CD4-positive, CD25-positive, alpha-beta regulatory T cell (primary cell): ENCODE results near the gene DMXL1. TPM values are rescaled to one million over a fixed set of nuclear protein-coding genes. Genes with fewer than 3 reads are reported as not detected.
"Not testable (repeated sequence)": the region's sequence is repeated elsewhere in the genome, so short reads cannot be mapped to it uniquely, and the experiment has no call there.

Source experiments
- ATAC-seq, 2 donors: fragments of 150-1000 bp; cut with Tn5 transposase; one replicate each; pipeline ENCODE4 v1.10.0; 2021; ENCODE audit warnings: low read depth in 2 of 2, moderate number of reproducible peaks in 2 of 2, moderate library complexity in 1 of 2
- DNase-seq, 3 donors: peaks; one replicate each; pipeline versions ENCODE4 v3.0.0 to v3.0.0-alpha.2; 2012 to 2022; ENCODE audit warnings: mixed read lengths in 1 of 3
- H3K27ac ChIP-seq: one replicate; pipeline ENCODE4 v1.7.0; 2013; ENCODE audit warnings: mild to moderate bottlenecking, low read length; ENCODE audit not compliant: insufficient read depth, poor library complexity, severe bottlenecking
- H3K27me3 ChIP-seq: one replicate; pipeline ENCODE4 v1.7.0; 2013; ENCODE audit warnings: low read length; ENCODE audit not compliant: control insufficient read depth, insufficient read depth
- H3K36me3 ChIP-seq: one replicate; pipeline ENCODE4 v1.7.0; 2013; ENCODE audit warnings: mild to moderate bottlenecking, low read length, moderate library complexity; ENCODE audit not compliant: control insufficient read depth, insufficient read depth
- H3K4me1 ChIP-seq: 2 replicates; pipeline ENCODE4 v1.7.0; 2013; ENCODE audit warnings: mild to moderate bottlenecking, low read length; ENCODE audit not compliant: insufficient read depth, control insufficient read depth, poor library complexity, severe bottlenecking
- H3K4me3 ChIP-seq: one replicate; pipeline ENCODE4 v1.7.0; 2013; ENCODE audit warnings: low read depth, mild to moderate bottlenecking, low read length, moderate library complexity
- H3K9me3 ChIP-seq, 2 experiments: 1 replicate in 1 of 2; 2 replicates in 1 of 2; pipeline ENCODE4 v1.7.0; 2013; ENCODE audit warnings: low read length in 2 of 2, mild to moderate bottlenecking in 1 of 2, moderate library complexity in 1 of 2; ENCODE audit not compliant: control insufficient read depth in 2 of 2
- H3K27ac Mint-ChIP-seq, 3 donors: one replicate each; pipeline ENCODE4 v1.8.0; 2020 to 2022; ENCODE audit warnings: mild to moderate bottlenecking in 3 of 3, mixed read lengths in 3 of 3, moderate library complexity in 2 of 3
- H3K27me3 Mint-ChIP-seq: one replicate; pipeline ENCODE4 v1.8.0; 2022; ENCODE audit warnings: mild to moderate bottlenecking, mixed read lengths
- H3K36me3 Mint-ChIP-seq: one replicate; pipeline ENCODE4 v1.8.0; 2020; ENCODE audit warnings: mixed read lengths
- H3K4me1 Mint-ChIP-seq, 4 donors: one replicate each; pipeline ENCODE4 v1.8.0; 2020 to 2022; ENCODE audit warnings: mixed read lengths in 4 of 4, mild to moderate bottlenecking in 1 of 4
- H3K4me3 Mint-ChIP-seq, 4 donors: one replicate each; pipeline ENCODE4 v1.8.0; 2020 to 2022; ENCODE audit warnings: mild to moderate bottlenecking in 4 of 4, mixed read lengths in 4 of 4, moderate library complexity in 3 of 4
- H3K9me3 Mint-ChIP-seq, 7 donors: one replicate each; pipeline ENCODE4 v1.8.0; 2020 to 2022; ENCODE audit warnings: mixed read lengths in 7 of 7, mild to moderate bottlenecking in 3 of 7, moderate library complexity in 2 of 7
- polyA plus RNA-seq, 4 donors: library from polyadenylated mRNA; unstranded; fragments of 300-500 nt; fragmentation: Illumina TruSeq; gene quantifications; one replicate each; pipeline ENCODE4 v1.2.3, GENCODE V29; 2021
- total RNA-seq: library from RNA; stranded (reverse); gene quantifications from one replicate; pipeline ENCODE4 v1.2.3, GENCODE V29; 2022

The DMXL1 gene
- total and polyA plus RNA-seq, 5 donors from 2014 or later: 9.6 to 39.0 (median 11.4) TPM

GRCh38 chr5:119112151-119112550 lies 41.3 kb downstream of the DMXL1 start:
- no peak for ATAC-seq
- no peak overlapping the region for H3K27ac Mint-ChIP-seq
- H3K4me3 Mint-ChIP-seq: no peak overlapping the region
- H3K9me3 Mint-ChIP-seq: no peaks in the 10 kb centered on the region
- peaks cover 0 to 15% (median 2%) of the 10 kb centered on the region in 4 donors for H3K4me1 Mint-ChIP-seq
- Histone ChIP-seq H3K4me1 (no peaks in the 10 kb centered on the region), H3K36me3 (peaks cover 23% of the 10 kb centered on the region), H3K9me3 (no peaks in the 10 kb centered on the region), H3K4me3 (no peak overlapping the region), H3K27me3 (no peaks in the 10 kb centered on the region), H3K27ac (no peak overlapping the region)
- DNase-seq: no peak
- H3K27me3 Mint-ChIP-seq: no peaks in the 10 kb centered on the region
- H3K36me3 Mint-ChIP-seq: peaks cover 51% of the 10 kb centered on the region

- peak overlapping the region; percentile 12 to 79 (median 66) for H3K27ac Mint-ChIP-seq
- H3K9me3 Mint-ChIP-seq: peaks cover 0 to 2% (median 0%) of the 10 kb centered on the region in 7 donors
- Histone ChIP-seq H3K4me3 (no peak overlapping the region), H3K9me3 (no peaks in the 10 kb centered on the region), H3K27ac (no peak overlapping the region), H3K36me3 (peaks cover 45% of the 10 kb centered on the region), H3K27me3 (no peaks in the 10 kb centered on the region), H3K4me1 (no peaks in the 10 kb centered on the region)
- H3K36me3 Mint-ChIP-seq: peaks cover 54% of the 10 kb centered on the region
- H3K4me3 Mint-ChIP-seq: no peak overlapping the region
- no peak for DNase-seq
- ATAC-seq: no peak
- no peaks in the 10 kb centered on the region for H3K27me3 Mint-ChIP-seq
- H3K4me1 Mint-ChIP-seq: peaks cover 0 to 9% (median 2%) of the 10 kb centered on the region in 4 donors
Observed at GRCh38 chr5:119117237-119117636, 46.4 kb downstream of the DMXL1 start.

- Histone ChIP-seq H3K36me3 (peaks cover 45% of the 10 kb centered on the region), H3K4me1 (no peaks in the 10 kb centered on the region), H3K27me3 (no peaks in the 10 kb centered on the region), H3K9me3 (no peaks in the 10 kb centered on the region), H3K27ac (no peak overlapping the region), H3K4me3 (no peak overlapping the region)
- Mint-ChIP-seq H3K36me3 (peaks cover 52% of the 10 kb centered on the region), H3K4me3 (no peak overlapping the region), H3K27me3 (no peaks in the 10 kb centered on the region), H3K9me3 (peaks cover 0 to 2% (median 0%) of the 10 kb centered on the region in 7 donors), H3K4me1 (peaks cover 0 to 9% (median 1%) of the 10 kb centered on the region in 4 donors), H3K27ac (peak overlapping the region in 2 of 3 donors; percentile 9 to 66)
- DNase-seq (no peak), ATAC-seq (no peak)
Observed at GRCh38 chr5:119118000-119118399, 47.1 kb downstream of the DMXL1 start.

- H3K36me3 ChIP-seq: peaks cover 47% of the 10 kb centered on the region
- ATAC-seq (no peak), DNase-seq (no peak)
- H3K27ac ChIP-seq: no peak overlapping the region
- Mint-ChIP-seq H3K27me3 (no peaks in the 10 kb centered on the region), H3K4me1 (peaks cover 0 to 5% (median 1%) of the 10 kb centered on the region in 4 donors), H3K36me3 (peaks cover 44% of the 10 kb centered on the region), H3K9me3 (peaks cover 0 to 2% (median 0%) of the 10 kb centered on the region in 7 donors), H3K4me3 (no peak overlapping the region), H3K27ac (no peak overlapping the region)
- no peak overlapping the region for H3K4me3 ChIP-seq
- no peaks in the 10 kb centered on the region for H3K4me1 ChIP-seq
- no peaks in the 10 kb centered on the region for H3K27me3 ChIP-seq
- H3K9me3 ChIP-seq: no peaks in the 10 kb centered on the region
Observed at GRCh38 chr5:119120893-119121292, 50.0 kb downstream of the DMXL1 start.

GRCh38 chr5:119122474-119122873 lies 51.6 kb downstream of the DMXL1 start:
- H3K36me3 ChIP-seq: peaks cover 31% of the 10 kb centered on the region
- not testable (repeated sequence) for H3K4me3 Mint-ChIP-seq, DNase-seq, H3K27me3 ChIP-seq, H3K4me1 ChIP-seq, H3K9me3 ChIP-seq, H3K27ac Mint-ChIP-seq, H3K27ac ChIP-seq, ATAC-seq, H3K4me1 Mint-ChIP-seq, H3K9me3 Mint-ChIP-seq, H3K4me3 ChIP-seq, H3K27me3 Mint-ChIP-seq
- peaks cover 28% of the 10 kb centered on the region for H3K36me3 Mint-ChIP-seq

- ATAC-seq: no peak
- no peak overlapping the region for H3K4me3 ChIP-seq
- H3K36me3 ChIP-seq: peaks cover 24% of the 10 kb centered on the region
- H3K9me3 ChIP-seq: no peaks in the 10 kb centered on the region
- Mint-ChIP-seq H3K4me3 (no peak overlapping the region), H3K27ac (no peak overlapping the region), H3K27me3 (no peaks in the 10 kb centered on the region), H3K36me3 (peaks cover 28% of the 10 kb centered on the region), H3K9me3 (peaks cover 0 to 3% (median 0%) of the 10 kb centered on the region in 7 donors), H3K4me1 (peaks cover 0 to 2% (median 0%) of the 10 kb centered on the region in 4 donors)
- no peaks in the 10 kb centered on the region for H3K4me1 ChIP-seq
- no peaks in the 10 kb centered on the region for H3K27me3 ChIP-seq
- H3K27ac ChIP-seq: no peak overlapping the region
- DNase-seq: no peak
Observed at GRCh38 chr5:119123280-119123679, 52.4 kb downstream of the DMXL1 start.

- H3K36me3 Mint-ChIP-seq: peaks cover 26% of the 10 kb centered on the region
- H3K36me3 ChIP-seq: peaks cover 22% of the 10 kb centered on the region
- H3K27ac Mint-ChIP-seq: no peak overlapping the region
Observed at GRCh38 chr5:119129770-119130169, 58.9 kb downstream of the DMXL1 start.

GRCh38 chr5:119131530-119132304 lies 60.8 kb downstream of the DMXL1 start:
- DNase-seq (no peak), ATAC-seq (no peak)
- peaks cover 0 to 5% of the 10 kb centered on the region in 2 experiments for H3K9me3 ChIP-seq
- Mint-ChIP-seq H3K4me3 (no peak overlapping the region), H3K27me3 (no peaks in the 10 kb centered on the region), H3K27ac (no peak overlapping the region), H3K9me3 (peaks cover 0 to 14% (median 9%) of the 10 kb centered on the region in 7 donors), H3K4me1 (no peaks in the 10 kb centered on the region), H3K36me3 (peaks cover 44% of the 10 kb centered on the region)
- no peaks in the 10 kb centered on the region for H3K4me1 ChIP-seq
- no peak overlapping the region for H3K4me3 ChIP-seq
- peaks cover 30% of the 10 kb centered on the region for H3K36me3 ChIP-seq
- H3K27me3 ChIP-seq: no peaks in the 10 kb centered on the region
- no peak overlapping the region for H3K27ac ChIP-seq

More at GRCh38 chr5:119129770-119130169, 58.9 kb downstream of the DMXL1 start:
- Mint-ChIP-seq H3K4me3 (no peak overlapping the region), H3K9me3 (peaks cover 0 to 2% (median 0%) of the 10 kb centered on the region in 7 donors), H3K4me1 (no peaks in the 10 kb centered on the region), H3K27me3 (no peaks in the 10 kb centered on the region)
- no peak overlapping the region for H3K27ac ChIP-seq
- ATAC-seq (no peak), DNase-seq (no peak)
- H3K27me3 ChIP-seq: no peaks in the 10 kb centered on the region
- H3K9me3 ChIP-seq: no peaks in the 10 kb centered on the region
- no peak overlapping the region for H3K4me3 ChIP-seq
- H3K4me1 ChIP-seq: no peaks in the 10 kb centered on the region
